ENCODE data around the gene PRKD3. TPM values are rescaled to one million over a fixed set of nuclear protein-coding genes. Genes with fewer than 3 reads are reported as not detected.

PRKD3 gene
- total and polyA plus RNA-seq, 2 of the 13 experiments (the other 11 are each of a cell fraction or from before 2014, with no cell fraction given), result 11.6 to 38.4 TPM

- no peak for TF ChIP-seq TRIM22 (IDR thresholded peaks at IDR 0.05)
Observed at GRCh38 chr2:37307500-37307899, 17.1 kb downstream of the PRKD3 start (continued).

- ChIA-PET CTCF (ENCODE audit: low intra/inter-chr PET ratio, low total read pairs) (no interaction called here), POLR2A (no interaction called here)
- Histone ChIP-seq H3K27me3 (ENCODE audit: control insufficient read depth in 1 of 2, insufficient read depth in 2 of 2, low read length in 2 of 2) (no peaks in the 10 kb centered on the region), H3K27ac (ENCODE audit: extremely low read length, insufficient read depth, low read length) (no peak overlapping the region), H4K20me1 (ENCODE audit: insufficient read depth, low read length) (no peaks in the 10 kb centered on the region), H3K4me3 (replicated peaks in 1 of 3; ENCODE audit: insufficient read depth in 1 of 3, low read depth in 2 of 3, low read length in 3 of 3) (no peak overlapping the region), H3K9ac (ENCODE audit: insufficient read depth, low read depth, low read length) (no peak overlapping the region), H3K9me3 (ENCODE audit: low read length) (no peaks in the 10 kb centered on the region), H2AFZ (ENCODE audit: low read length) (no peak overlapping the region), H3K79me2 (ENCODE audit: insufficient read depth, low read length) (peaks cover 42% of the 10 kb centered on the region), H3K4me1 (ENCODE audit: insufficient read depth, low read length) (peaks cover 5% of the 10 kb centered on the region; the same call in 1 of the 2 replicates), H3K36me3 (replicated peaks in 1 of 2; ENCODE audit: control insufficient read depth in 1 of 2, insufficient read depth in 2 of 2, low read length in 2 of 2) (peaks cover 0 to 5% of the 10 kb centered on the region in 2 experiments; a peak in 1 of 5 replicates), H3K4me2 (ENCODE audit: low read depth, low read length) (no peak overlapping the region)
- in situ Hi-C loops (cut with HindIII; ENCODE audit: extremely low pct_ligation_motif_present, low pct_unique_long_range_greater_than_20kb), result no loop called here
- intact Hi-C loops (cut with micrococcal nuclease; ENCODE audit: unreplicated experiment), result no loop called here
- FAIRE-seq, result no peak
- BruUV-seq (replicated peaks), result no TSS peak
- TF ChIP-seq PHF21A (CRISPR knock-in tag; IDR thresholded peaks at IDR 0.05), result no peak
- no peak for TF ChIP-seq RFXANK (CRISPR knock-in tag; IDR thresholded peaks at IDR 0.05)
- TF ChIP-seq ZSCAN25 (CRISPR knock-in tag; IDR thresholded peaks at IDR 0.05), result 0 out of 2 replicates have a peak, but pooled peaks have one; percentile 17
- no peak for TF ChIP-seq ZNF577 (CRISPR knock-in tag; IDR thresholded peaks at IDR 0.05; ENCODE audit: borderline replicate concordance, low read depth)
- no peak for TF ChIP-seq ZNF558 (CRISPR knock-in tag; IDR thresholded peaks at IDR 0.05; ENCODE audit: borderline replicate concordance)
- no peak for ATAC-seq
- WGBS (ENCODE audit: low lambda C conversion rate), result 96% methylated on average over 3 of the region's 3 CpGs
- DNase-seq (ENCODE audit: low spot score), result no peak
Observed at GRCh38 chr2:37306024-37306423, 18.6 kb downstream of the PRKD3 start.
